Stimulated activated CD8-positive, alpha-beta memory T cell treated with anti-CD3 and anti-CD28 coated beads, Interleukin-15, amount 100 ng/mL, for 24 hours (primary cell): ENCODE data around the gene C16orf95.
"Not testable (repeated sequence)": the region's sequence is repeated elsewhere in the genome, so short reads cannot be mapped to it uniquely, and the experiment has no call there.

Experiments used
- DNase-seq: peaks from one replicate; pipeline ENCODE4 v3.0.0-alpha.2; 2020; ENCODE audit warnings: low read depth

C16orf95 gene

DNA sequence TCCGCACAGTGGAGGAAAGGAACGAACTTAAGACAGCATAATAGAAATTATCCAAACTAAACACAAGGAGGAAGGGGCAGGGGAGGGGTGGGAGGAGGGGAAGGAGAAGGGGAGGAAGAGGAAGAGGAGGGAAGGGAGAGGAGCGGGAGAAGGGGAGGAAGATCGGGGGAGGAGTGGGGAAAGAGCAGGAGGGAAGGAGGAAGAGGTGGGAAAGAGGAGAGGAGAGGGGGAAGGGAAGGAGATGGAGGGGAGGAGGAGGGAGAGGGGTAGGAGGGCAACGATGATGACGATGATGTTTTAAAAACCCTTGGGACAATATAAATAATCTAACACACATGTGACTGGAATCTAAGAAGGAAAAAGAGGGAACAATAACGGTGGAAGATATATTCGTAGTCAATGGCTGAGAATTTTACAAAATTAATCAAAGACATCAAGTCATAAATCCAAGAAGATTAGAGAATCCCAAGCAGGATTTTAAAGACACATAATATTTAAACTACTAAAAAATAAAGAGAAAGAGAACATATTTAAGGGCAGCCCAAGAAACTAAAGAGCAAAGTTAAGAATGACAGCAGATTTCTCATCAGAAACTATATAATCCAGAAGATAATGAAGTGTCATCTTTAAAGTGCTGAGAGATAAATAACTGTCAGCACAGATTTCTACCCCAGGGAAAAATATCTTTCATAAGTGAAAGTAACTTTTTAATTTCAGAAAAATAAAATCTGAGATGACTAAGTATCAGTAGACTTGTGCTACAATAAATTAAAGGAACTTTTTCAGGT, 30.2 kb downstream of the C16orf95 start:
- DNase-seq, result no peak

DNA sequence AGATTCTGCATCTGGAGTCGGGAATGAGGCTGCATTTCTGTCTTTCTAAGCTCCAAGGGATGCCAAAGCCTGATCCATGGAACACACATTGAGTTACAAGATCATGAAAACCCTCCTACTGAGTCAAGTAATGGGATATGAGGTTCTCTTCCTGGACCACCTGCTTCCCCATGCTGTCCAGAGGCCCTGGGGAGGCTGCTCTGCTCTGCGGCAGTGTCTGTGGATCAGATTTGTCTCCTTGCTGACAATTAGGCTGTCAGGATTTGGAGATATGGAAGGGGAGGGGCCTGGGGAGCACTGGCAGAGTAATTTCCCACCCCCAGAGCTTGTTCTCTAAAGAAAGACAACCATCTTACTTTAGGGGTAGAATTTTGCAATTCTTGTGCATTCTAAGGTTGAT, 33.0 kb downstream of the C16orf95 start:
- no peak for DNase-seq

GRCh38 chr16:87279094-87279658, 38.0 kb downstream of the C16orf95 start:
- DNase-seq, result no peak

DNA sequence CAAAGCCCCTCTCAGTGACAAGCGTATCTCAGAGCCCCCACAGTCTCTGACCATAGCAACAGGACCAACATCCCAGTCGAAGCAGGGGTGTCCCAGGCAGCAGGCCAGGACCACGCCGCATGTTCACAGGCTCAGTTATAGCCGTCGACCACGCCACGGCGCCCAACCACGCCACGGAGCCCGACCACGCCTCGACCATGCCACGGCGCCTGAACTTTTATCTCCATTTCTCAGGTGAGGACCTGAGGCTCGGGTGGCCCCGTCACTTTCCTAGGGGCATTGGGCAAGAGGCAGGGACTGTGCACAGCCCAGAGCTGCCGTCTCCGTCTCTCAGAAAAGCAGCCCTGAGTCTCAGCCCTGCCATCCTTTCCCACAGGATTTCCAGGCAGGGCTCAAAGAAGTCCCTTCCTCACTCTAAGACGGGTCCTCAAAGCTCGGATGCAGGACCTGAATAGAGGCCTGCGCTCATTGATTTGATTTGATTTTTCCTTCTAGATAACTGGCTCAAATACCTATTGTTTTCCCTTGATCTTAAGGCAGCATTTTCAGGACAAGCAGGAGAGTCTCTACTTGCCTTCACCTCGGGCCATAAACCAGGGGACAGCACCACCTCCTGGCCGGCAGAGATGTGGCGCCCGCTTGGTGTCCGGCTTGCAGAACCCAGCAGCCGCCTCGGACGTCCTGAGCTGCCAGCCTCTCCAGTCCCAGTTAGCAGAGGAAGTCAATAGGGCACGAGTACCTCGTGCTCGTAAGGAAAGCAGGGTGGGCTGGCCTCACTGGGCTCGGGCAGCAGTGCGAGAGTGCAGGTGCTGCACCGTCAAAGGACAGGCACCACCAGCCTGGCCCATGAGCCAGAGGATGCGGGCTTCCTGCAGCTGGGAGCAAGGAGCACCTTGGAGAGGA, 38.8 kb downstream of the C16orf95 start:
- DNase-seq, result peak; percentile 4

GRCh38 chr16:87276924-87277323, 40.3 kb downstream of the C16orf95 start:
- DNase-seq, result no peak

GRCh38 chr16:87276091-87276701, 41.0 kb downstream of the C16orf95 start:
- no peak for DNase-seq

DNA sequence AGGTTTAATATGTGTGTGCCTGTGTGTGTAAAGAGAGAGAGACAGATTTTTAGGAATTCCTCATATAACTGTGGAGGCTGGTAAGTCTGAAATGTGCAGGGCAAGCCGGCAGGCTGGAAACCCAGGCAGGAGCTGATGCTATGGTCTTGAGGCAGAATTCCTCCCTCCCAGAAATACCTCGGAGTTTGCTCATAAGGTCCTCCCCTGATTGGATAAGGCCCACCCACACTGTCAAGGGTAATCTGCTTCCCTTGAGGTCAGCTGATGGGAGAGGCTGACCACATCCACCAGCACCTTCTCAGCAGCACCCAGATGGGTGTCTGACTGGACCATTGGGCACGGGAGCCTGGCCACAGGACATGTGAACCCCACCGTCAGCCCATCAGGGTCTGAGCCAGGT, 42.4 kb downstream of the C16orf95 start:
- no peak for DNase-seq

- DNase-seq, result no peak
Observed at GRCh38 chr16:87273471-87274030, 43.6 kb downstream of the C16orf95 start.

GRCh38 chr16:87271256-87271655, 45.9 kb downstream of the C16orf95 start:
- DNase-seq, result no peak

DNA sequence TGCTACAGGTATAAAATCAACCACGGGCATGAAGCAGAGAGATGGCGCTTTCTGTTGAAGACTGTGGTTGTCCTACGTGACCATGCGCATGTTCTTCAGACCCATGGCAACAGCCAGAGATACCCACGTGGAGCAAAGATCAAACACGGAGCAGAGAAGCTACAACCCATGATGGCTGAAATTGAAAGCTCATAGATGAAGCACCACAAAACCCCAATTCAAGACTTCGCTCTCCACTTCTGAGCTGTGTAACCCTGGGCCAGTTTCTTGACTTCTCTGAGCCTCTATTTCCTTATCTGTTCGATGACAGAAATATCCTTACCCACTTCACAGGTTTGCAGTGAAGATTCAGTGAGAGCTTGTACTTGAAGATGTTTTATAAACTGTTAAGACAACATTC, 49.6 kb downstream of the C16orf95 start:
- DNase-seq, result no peak

DNA sequence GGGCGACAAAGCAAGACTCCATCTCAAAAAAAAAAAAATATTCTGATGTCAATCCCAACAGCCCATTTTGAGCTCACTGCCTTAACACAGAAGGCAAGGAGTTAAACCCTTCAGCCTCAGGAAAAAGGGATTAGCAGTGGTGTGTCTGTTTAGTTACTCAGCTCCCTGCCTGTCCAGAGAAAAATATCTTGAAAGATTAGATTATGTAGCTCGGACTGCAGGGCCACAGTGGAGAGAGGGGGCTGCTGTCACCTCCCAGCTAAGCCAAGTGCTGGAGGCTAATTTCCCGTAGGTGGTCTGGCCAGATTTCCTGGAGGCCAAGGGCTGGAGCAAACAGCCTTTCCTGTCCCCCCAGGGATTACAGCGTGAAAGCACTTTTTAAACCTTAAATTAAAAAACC, 50.3 kb downstream of the C16orf95 start:
- no peak for DNase-seq

DNA sequence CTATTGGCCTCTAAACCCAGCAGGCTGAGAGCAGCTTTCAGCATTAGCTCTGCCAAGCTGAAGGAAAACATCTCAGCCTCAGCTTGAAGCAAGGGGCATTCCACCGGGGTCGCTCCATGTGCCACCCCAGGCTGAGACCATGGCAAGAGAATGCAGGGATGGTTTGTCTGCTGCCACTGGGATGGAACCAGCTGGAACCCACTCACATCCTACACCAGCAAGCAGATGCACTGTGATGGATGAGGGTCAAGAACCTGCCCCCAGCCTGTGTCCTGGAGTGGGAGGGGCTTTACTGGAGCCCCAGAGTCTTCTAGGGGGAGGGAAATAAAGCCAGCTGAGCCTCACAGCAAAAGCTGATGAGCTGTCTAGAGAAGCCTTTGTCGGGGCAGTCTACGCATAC, 51.9 kb downstream of the C16orf95 start:
- no peak for DNase-seq

DNA sequence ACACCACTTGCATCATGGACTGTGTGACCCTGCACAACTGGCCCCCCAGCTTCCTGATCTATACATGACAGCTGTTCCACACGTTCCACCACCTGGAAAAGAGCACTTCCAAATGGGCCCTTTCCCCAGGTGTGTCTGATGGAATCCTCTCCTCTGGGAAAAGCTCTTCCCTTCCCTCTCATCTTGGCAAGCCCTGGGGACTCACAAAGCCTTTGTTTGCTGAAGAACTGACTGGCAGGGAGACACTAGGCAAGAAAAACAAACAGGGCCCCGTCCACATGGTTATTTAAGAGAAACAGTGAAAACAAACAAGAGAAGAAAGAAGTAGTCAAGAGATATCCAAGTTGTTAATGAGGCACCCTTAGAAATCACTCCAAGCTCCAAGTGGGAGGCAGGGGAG, 52.6 kb downstream of the C16orf95 start:
- no peak for DNase-seq

GRCh38 chr16:87263418-87264052, 53.7 kb downstream of the C16orf95 start:
- no peak for DNase-seq

- DNase-seq, result no peak
Observed at GRCh38 chr16:87259431-87259830, 57.8 kb downstream of the C16orf95 start.

GRCh38 chr16:87258653-87259052, 58.5 kb downstream of the C16orf95 start:
- not testable (repeated sequence) for DNase-seq

DNA sequence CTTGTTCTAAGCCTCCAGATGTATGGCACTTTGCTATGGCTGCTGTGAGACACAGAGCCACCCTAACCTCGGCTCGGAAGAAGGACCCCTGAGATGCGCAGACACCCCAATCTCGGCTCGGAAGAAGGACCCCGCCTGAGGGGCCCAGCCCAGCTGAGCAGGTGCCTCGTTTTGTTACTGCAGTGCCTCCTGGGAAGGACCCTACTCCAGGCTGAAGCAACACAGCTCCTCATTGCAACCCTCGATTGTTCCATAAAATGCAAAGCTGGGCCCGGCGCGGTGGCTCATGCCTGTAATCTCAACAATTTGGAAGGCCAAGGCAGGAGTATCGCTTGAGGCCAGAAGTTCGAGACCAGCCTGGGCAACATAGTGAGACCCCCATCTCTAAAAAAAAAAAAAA, 61.3 kb downstream of the C16orf95 start:
- no peak for DNase-seq

DNA sequence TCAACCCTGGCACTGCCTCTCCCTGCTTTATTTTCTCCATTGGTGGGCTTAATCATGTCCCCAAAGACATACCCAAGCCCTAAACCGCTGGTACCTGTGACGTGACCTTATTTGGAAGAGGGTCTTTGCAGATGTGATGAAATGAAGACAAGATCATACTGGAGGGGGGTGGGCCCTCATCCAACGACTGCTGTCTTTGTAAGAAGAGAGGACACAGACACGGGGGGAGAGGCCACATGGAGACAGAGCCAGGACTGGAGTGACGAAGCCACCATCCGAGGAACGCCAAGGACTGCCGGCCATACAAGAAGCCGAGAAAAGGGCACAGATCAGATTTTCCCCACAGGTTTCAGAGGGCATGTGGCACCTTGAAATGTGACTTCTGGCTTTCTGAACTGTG, 62.5 kb downstream of the C16orf95 start:
- no peak for DNase-seq

GRCh38 chr16:87254296-87254695, 62.9 kb downstream of the C16orf95 start:
- no peak for DNase-seq

DNA sequence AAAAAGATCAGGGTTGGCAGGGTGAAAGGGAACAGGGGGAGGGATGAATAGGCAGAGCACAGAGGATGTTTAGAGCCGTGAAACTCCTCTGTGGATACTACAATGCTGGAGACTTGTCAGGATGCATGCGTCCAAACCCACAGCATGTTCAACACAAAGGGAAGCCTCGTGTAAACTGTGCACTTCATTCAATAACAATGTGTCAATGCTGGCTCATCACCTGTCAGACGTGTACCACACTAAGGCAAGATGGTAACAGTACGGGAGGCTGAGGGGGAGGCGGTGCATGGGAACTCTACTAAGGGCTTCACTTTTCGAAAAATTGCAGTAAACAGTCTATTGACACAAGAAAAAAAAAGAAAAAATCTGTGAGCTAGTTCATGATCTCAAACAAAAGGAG, 63.7 kb downstream of the C16orf95 start:
- no peak for DNase-seq
